Prostate gland (tissue), 2 donors: Measurements from ENCODE around the gene VPS37C.

Source experiments
- CTCF ChIP-seq, 4 experiments: fragments of 200-600 bp in 2 of 4; fragments of 450-650 bp in 2 of 4; sonication (generic) in 2 of 4; IDR thresholded peaks; 1 replicate in 3 of 4; 2 replicates in 1 of 4; pipeline ENCODE4 v1.5.1; 2016 to 2019; ENCODE audit warnings: antibody characterized with exemption in 4 of 4, mild to moderate bottlenecking in 2 of 4, moderate library complexity in 2 of 4
- POLR2A ChIP-seq: fragments of 450-650 bp; IDR thresholded peaks from one replicate; pipeline ENCODE4 v1.6.1; 2016; ENCODE audit warnings: antibody characterized with exemption, mild to moderate bottlenecking
- POLR2AphosphoS5 ChIP-seq: sonication (generic); formaldehyde crosslinking; IDR thresholded peaks from one replicate; pipeline ENCODE4 v1.6.1; 2017; ENCODE audit warnings: antibody characterized with exemption

GRCh38 chr11:61082062-61082870 lies 79.0 kb downstream of the VPS37C start:
- TF ChIP-seq CTCF (IDR thresholded peaks at IDR 0.05) (no peak), POLR2AphosphoS5 (no peak), POLR2A (no peak)
